Left kidney (tissue), 8 donors: ENCODE measurements around the gene SGF29. TPM values are rescaled to one million over a fixed set of nuclear protein-coding genes. Genes with fewer than 3 reads are reported as not detected.
"Not testable (repeated sequence)": the region's sequence is repeated elsewhere in the genome, so short reads cannot be mapped to it uniquely, and the experiment has no call there.

Source experiments
- DNase-seq: peaks from one replicate; pipeline ENCODE4 v3.0.0-alpha.2; 2013
- long read RNA-seq, 8 donors: transcript quantifications; one replicate each; lab custom pipeline, GENCODE V29; 2026
- polyA plus RNA-seq: library from polyadenylated mRNA; unstranded; fragments of 120-200 nt; gene quantifications from one replicate; pipeline ENCODE4 v1.2.1, GENCODE V29; 2013; ENCODE audit not compliant: insufficient read length

Gene SGF29
- polyA plus RNA-seq, result 21.4 TPM
- long read RNA-seq, donor 1, transcript SGF29-201 (10 exons, 1,153 nt), result major isoform, 9 of 10 reads
- long read RNA-seq, donor 1, partial matches to known transcripts, result 0 of 10 reads
- long read RNA-seq, donor 1, other reads (novel, unspliced or antisense), result 0 of 10 reads
- long read RNA-seq, donor 2, transcript SGF29-201 (10 exons, 1,153 nt), result major isoform, 10 of 10 reads
- long read RNA-seq, donor 2, partial matches to known transcripts, result 0 of 10 reads
- long read RNA-seq, donor 2, other reads (novel, unspliced or antisense), result 0 of 10 reads
- long read RNA-seq, donor 3, transcript SGF29-201 (10 exons, 1,153 nt), result major isoform, 5 of 13 reads
- long read RNA-seq, donor 3, partial matches to known transcripts, result 0 of 13 reads
- long read RNA-seq, donor 3, other reads (novel, unspliced or antisense), result 6 of 13 reads
- long read RNA-seq, donor 4, result 0 reads
- long read RNA-seq, donor 5, transcript SGF29-201 (10 exons, 1,153 nt), result major isoform, 11 of 13 reads
- long read RNA-seq, donor 5, partial matches to known transcripts, result 0 of 13 reads
- long read RNA-seq, donor 5, other reads (novel, unspliced or antisense), result 0 of 13 reads
- long read RNA-seq, donor 6, transcript SGF29-201 (10 exons, 1,153 nt), result major isoform, 11 of 24 reads
- long read RNA-seq, donor 6, partial matches to known transcripts, result 8 of 24 reads
- long read RNA-seq, donor 6, other reads (novel, unspliced or antisense), result 0 of 24 reads
- long read RNA-seq, donor 7, transcript SGF29-201 (10 exons, 1,153 nt), result major isoform, 7 of 9 reads
- long read RNA-seq, donor 7, partial matches to known transcripts, result 0 of 9 reads
- long read RNA-seq, donor 7, other reads (novel, unspliced or antisense), result 0 of 9 reads
- long read RNA-seq, donor 8, partial matches to known transcripts, result 0 of 4 reads
- long read RNA-seq, donor 8, other reads (novel, unspliced or antisense), result 0 of 4 reads

- DNase-seq, result peak; percentile 92
These were observed at the start of gene SGF29 for GRCh38 chr16:28553776-28554633. TSS of gene SGF29 (plus strand) at chr16:28553920. CDS start at chr16:28581070, 27,150 bp downstream.

DNA sequence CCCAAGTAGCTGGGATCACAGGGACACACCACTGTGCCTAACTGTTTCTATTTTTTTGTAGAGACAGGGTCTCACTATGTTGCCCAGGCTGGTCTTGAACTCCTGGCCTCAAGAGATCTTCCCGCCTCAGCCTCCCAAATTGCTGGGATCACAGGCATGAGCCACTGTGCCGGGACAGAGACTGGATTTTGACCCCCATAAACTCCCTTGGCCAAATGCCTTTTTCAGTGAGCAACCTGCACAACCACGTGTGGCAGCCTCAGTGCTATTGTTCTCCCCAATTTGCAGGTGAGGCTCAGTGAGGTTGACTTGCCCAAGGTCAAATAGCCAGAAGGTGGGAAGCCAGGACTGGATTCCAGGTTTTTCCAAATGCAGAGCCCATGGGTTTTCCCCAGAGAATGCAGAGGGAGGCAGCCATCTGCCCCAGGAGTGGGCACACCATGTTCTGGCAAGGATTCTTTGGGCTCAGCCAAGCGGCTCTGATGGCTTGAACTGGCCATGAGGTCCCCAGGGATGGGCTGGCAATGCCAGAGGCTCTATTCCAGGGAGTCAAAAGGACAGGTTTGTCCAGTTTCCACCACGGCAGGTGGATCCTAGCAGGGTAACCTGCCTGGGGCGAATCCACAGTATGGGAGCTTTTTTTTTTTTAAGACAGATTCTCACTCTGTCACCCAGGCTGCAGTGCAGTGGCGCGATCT, 48.9 kb upstream of the SGF29 start:
- no peak for DNase-seq

DNA sequence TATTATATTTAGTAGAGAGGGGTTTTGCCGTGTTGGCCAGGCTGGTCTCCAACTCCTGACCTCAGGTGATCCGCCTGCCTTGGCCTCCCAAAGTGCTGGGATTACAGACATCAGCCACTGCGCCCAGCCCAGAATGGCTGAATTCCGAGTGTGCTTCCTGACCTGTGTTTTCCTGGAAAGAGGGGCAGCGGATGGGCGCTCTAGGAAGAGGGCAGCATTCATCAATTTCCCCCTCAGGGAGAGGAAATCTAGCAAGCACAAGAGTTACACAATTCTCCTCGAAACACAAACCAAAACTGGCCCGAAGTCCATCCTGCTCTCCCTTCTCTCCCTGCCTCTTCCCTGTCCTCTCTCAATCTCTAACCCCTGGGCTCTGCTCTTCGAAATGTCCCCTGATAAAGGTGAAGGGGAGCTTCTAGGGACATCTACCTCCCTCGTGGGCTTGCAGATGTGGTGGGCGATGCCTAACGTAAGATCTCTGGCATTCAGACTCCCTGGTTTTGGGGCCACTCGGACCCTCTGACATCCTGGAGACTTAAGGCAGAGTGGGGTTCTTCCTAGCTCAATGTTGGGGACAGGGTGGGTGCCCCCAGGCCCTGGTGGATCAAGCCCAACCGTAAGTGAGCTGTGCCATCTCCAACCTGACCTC, 48.1 kb upstream of the SGF29 start:
- no peak for DNase-seq

DNA sequence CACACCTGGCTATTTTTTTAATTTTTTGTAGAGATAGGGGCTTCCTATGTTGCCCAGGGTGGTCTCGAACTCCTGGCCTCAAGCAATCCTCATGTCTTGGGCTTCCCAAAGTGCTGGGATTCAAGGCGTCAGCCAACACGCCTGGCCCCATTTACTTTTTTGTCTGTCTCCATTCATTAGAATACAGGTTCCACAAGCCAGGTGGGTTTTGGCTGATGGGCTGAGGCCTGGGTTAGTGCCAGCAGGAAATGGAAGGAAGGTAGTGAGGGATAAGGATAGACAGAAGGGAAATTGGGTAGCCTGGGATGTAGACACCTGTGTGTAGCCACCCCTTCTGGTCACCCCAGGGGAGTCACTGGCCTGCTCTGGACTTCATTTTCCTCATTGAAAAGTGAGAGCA, 42.7 kb upstream of the SGF29 start:
- no peak for DNase-seq

DNA sequence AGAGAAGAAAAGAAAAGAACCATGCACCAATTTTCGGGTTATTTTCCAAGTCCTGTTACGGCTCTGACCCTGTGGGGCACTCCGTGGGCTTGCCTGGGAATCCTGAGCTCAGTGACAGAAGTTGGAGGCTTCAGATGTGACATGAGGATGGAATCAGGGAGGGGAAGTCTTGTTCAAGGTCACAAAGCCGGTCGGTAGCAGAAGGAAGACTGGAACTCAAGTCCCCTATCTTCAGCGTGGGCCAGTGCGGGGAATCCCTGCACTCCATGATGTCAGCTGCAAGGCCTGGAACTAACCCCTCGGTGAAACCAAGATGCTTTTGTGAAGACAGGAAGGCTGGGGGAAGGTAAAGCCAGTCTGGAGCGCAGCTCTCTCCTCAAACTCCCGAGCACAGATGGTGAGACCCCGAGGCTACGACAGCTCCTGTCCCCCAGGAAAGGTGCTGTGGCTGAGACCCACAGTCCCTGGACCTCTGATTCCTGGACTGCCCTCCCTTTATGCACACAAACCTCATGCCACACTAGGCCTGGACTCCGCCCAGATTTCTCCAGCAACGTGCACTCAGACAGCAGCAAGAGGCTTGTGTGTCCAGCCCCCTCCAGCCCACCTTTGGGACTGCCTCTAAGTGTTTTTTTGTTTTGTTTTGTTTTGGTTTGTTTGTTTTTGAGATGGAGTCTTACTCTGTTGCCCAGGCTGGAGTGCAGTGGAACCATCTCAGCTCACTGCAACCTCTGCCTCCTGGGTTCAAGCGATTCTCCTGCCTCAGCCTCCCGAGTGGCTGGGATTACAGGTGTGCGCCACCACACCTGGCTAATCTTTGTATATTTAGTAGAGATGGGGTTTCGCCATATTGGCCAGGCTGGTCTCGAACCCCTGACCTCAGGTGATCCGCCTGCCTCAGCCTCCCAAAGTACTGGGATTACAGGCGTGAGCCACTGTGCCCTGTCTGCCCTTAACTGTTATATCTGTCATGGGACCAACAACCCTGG, 41.6 kb upstream of the SGF29 start:
- no peak for DNase-seq

- DNase-seq, result no peak
These were observed 40.1 kb upstream of the SGF29 start for GRCh38 chr16:28513484-28514181.

GRCh38 chr16:28514246-28514645, 39.5 kb upstream of the SGF29 start:
- DNase-seq, result no peak

DNA sequence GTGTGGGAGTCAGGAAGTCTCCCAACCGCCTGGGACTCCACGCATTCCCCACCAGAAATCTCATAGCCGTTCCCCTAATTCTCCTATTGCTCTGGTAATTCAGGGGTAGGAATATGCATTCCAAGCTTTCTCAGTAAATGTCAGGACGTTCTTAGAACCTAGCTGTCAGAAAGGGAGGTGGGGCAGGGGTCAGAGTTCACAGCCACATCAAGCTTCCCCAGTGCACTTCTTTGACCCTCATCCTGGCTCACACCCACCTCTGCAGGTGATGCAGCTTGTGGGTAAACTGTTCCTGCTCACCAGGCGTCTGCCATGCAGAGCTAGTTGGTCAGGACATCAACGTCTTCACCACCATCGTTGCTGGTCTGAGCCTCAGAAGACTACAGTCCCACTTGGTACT, 33.0 kb upstream of the SGF29 start:
- no peak for DNase-seq

DNA sequence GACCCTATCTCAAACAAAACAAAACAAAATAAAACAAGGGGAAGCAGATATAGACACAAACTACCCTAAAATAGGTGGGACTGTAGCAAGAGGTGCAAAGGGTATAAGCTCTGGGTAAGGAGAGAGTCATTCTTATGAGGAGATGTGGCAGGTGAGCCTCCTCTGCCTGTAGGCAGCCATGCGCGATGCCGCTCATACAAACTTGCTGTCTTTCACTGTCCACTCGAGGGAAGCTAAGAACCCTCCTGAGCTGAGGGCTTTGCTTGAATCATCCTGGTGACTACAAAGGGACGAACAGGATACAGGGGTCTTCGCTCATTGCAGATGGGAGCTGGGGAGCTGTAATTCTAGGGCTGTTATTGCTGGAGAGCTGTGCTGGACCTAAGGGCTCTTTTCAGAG, 32.3 kb upstream of the SGF29 start:
- DNase-seq, result no peak

GRCh38 chr16:28522792-28523191, 30.9 kb upstream of the SGF29 start:
- no peak for DNase-seq

DNA sequence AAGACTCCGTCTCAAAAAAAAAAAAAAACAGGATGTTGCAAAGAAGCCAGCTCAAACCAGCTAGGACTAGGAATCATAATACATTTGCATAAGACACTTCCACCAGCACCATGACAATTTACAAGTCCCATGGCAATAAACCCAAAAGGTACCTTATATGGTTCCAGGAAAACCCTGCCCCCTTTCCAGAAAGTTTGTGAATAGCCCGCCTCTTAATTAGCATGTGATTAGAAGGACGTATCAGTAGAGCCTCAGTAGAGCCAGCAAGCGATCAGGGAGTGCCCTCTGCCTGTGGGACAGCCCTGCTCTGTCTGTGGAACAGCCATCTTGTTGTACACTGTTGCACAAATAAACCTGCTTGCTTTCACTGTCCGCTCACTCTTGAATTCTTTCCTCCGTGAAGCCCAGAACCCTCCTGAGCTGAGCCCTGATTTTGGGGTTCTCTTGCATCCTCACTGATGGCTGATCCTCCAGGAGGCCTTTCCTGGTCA, 29.0 kb upstream of the SGF29 start:
- no peak for DNase-seq

- no peak for DNase-seq
These were observed 27.3 kb upstream of the SGF29 start for GRCh38 chr16:28526201-28527099.

- not testable (repeated sequence) for DNase-seq
These were observed 26.5 kb upstream of the SGF29 start for GRCh38 chr16:28527100-28527785.

- no peak for DNase-seq
These were observed 25.7 kb upstream of the SGF29 start for GRCh38 chr16:28527985-28528384.

GRCh38 chr16:28528463-28528867, 25.3 kb upstream of the SGF29 start:
- DNase-seq, result no peak

DNA sequence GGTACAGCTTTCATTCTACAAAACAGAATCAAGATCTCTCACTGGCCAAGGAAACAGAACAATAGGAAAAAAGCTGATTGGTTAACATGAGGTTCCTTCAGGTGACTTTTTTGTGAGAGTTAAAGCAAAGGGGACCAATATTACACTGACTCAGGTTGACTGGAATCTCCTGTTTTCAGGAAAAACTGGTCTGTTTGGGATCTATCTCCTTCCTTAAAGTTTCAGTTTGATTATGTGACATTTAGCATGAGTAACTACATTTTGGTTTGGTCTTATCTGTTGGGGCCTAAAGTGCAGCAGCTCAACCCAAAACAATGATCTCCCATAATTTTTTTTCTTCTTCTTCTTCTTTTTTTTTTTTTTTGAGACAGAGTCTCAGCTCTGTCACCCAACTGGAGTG, 24.6 kb upstream of the SGF29 start:
- no peak for DNase-seq
